ENCODE measurements around the gene CSNK2B.

DNA sequence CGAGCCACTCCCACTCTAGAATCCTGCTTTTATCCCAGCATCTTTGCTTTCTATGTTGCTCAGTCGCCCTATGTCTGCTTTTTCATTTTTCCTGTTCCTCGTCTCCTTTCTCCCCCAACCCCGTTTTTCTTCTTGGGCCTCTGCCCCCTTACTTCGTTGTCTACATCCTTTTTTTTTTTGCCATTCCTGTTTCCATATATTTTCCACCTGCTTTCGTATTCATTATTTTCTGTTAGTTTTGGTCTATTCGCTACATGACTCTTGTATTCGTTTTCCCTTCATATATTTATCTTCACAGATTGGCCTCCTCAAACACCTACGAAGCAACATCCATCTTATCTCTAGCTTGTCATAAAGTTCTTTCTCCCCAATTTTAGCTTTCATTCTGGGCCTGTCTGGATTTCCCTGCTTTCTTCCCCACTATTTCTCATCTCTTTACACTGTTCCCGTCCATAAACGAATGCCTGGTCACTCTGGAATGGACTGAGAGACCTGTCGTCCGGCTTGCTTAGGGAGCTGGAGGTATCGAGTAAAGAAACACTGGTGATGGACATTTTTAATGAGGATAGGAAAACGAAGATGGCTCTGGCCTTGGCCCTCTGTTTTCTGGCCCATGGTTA is 44.5 kb upstream of the CSNK2B start:
- TF ChIP-seq, protein P1, sequence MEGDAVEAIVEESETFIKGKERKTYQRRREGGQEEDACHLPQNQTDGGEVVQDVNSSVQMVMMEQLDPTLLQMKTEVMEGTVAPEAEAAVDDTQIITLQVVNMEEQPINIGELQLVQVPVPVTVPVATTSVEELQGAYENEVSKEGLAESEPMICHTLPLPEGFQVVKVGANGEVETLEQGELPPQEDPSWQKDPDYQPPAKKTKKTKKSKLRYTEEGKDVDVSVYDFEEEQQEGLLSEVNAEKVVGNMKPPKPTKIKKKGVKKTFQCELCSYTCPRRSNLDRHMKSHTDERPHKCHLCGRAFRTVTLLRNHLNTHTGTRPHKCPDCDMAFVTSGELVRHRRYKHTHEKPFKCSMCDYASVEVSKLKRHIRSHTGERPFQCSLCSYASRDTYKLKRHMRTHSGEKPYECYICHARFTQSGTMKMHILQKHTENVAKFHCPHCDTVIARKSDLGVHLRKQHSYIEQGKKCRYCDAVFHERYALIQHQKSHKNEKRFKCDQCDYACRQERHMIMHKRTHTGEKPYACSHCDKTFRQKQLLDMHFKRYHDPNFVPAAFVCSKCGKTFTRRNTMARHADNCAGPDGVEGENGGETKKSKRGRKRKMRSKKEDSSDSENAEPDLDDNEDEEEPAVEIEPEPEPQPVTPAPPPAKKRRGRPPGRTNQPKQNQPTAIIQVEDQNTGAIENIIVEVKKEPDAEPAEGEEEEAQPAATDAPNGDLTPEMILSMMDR (IDR thresholded peaks at IDR 0.05), result no peak
- TF ChIP-seq TCF7L2 (IDR thresholded peaks at IDR 0.05; ENCODE audit: low read depth, low read length) (no peak; the same call in 1 of the 2 replicates), SIN3A (IDR thresholded peaks at IDR 0.05; ENCODE audit: borderline replicate concordance, insufficient read depth, low read depth, low read length) (no peak), POLR2AphosphoS5 (IDR thresholded peaks at IDR 0.05; ENCODE audit: low read depth, low read length) (no peak; the same call in 1 of the 2 replicates)
- TF ChIP-seq, protein P2, sequence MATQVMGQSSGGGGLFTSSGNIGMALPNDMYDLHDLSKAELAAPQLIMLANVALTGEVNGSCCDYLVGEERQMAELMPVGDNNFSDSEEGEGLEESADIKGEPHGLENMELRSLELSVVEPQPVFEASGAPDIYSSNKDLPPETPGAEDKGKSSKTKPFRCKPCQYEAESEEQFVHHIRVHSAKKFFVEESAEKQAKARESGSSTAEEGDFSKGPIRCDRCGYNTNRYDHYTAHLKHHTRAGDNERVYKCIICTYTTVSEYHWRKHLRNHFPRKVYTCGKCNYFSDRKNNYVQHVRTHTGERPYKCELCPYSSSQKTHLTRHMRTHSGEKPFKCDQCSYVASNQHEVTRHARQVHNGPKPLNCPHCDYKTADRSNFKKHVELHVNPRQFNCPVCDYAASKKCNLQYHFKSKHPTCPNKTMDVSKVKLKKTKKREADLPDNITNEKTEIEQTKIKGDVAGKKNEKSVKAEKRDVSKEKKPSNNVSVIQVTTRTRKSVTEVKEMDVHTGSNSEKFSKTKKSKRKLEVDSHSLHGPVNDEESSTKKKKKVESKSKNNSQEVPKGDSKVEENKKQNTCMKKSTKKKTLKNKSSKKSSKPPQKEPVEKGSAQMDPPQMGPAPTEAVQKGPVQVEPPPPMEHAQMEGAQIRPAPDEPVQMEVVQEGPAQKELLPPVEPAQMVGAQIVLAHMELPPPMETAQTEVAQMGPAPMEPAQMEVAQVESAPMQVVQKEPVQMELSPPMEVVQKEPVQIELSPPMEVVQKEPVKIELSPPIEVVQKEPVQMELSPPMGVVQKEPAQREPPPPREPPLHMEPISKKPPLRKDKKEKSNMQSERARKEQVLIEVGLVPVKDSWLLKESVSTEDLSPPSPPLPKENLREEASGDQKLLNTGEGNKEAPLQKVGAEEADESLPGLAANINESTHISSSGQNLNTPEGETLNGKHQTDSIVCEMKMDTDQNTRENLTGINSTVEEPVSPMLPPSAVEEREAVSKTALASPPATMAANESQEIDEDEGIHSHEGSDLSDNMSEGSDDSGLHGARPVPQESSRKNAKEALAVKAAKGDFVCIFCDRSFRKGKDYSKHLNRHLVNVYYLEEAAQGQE (IDR thresholded peaks at IDR 0.05; ENCODE audit: insufficient read depth in 1 of 2, low read depth in 2 of 2, low read length in 1 of 2), result no peak

Measured in Panc1 (cell line).